Testis (tissue), 2 donors: ENCODE data around the gene DHCR7.

Experiments
- CTCF ChIP-seq, 3 experiments: fragments of 450-650 bp in 2 of 3; fragments of 200-600 bp in 1 of 3; sonication (generic) in 1 of 3; IDR thresholded peaks; one replicate each; pipeline ENCODE4 v1.5.1; 2016 to 2019; ENCODE audit warnings: antibody characterized with exemption in 3 of 3, mild to moderate bottlenecking in 2 of 3, moderate library complexity in 1 of 3
- POLR2A ChIP-seq: fragments of 450-650 bp; IDR thresholded peaks from one replicate; pipeline ENCODE4 v1.6.1; 2017; ENCODE audit warnings: antibody characterized with exemption, mild to moderate bottlenecking, moderate library complexity

DNA sequence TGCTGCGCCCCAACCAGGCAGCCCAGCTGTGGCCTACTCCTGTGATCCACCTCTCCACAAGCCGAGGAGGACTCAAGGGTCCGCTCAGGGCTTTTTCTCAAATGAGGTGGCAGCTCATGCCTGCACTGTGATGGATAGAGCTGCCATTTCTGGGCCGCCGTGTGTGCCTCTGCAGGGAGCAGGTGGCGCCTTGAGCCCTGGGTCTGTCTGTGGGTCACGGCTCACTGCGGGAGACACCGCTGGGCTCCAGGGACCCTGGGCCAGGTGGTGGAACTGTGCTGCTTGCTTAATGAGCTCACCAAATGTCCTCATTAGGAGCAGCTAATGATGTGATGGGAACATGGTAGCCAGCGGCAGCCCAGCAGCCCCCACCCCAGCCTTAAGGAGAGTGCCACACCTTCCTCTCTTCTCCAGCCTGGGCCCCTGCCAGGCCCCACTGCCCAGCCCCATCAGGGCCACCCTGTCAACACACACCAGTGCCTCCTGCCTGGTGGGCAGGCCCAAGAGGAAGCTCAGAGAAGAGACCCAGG lies 50.8 kb downstream of the DHCR7 start:
- TF ChIP-seq CTCF (IDR thresholded peaks at IDR 0.05) (no peak), POLR2A (no peak)
